ENCODE data around the gene FBXL19. TPM values are rescaled to one million over a fixed set of nuclear protein-coding genes. Genes with fewer than 3 reads are reported as not detected.

Gene FBXL19
- total and polyA plus RNA-seq, 2 of the 13 experiments (the other 11 are each of a cell fraction or from before 2014, with no cell fraction given) = 6.0 to 13.7 TPM

DNA sequence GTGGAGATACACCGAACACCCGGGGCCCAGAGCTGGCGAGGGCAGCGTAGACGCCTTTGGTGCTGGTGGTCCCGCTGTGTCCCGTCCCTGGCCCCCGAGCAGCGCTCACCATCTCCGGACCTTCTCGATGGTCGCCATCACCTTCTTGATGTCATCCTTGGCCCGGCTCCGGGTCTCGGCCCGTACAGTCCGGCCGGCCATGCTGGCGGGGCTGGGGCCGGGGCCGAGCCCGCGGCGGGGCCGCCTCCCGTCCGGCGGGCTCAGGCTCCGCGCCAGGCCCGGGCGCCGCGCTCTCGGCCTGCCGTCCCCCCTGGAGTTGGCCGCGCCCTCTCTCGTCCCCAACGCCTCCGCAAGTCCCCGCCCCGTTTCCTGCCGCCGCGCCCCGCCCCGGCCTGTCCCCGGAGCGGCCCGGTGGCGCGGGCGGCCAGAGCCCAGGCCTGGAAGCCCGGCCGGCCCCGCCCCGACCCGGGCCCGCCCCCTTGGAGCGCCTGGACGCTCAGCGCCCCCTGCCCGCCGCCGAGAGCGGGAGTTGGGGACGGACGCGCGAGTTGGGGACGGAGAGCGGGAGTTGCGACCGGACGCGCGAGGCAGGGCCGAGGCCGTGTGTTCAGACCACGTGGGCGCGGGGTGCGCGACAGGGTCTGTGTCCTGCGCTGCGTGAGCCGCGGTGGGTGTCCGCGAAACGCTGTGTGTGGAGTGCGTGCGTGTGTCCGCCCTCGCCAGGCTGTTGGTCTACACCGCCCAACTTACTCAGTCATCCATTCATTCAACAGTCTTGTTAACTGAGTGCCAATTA lies 29.4 kb upstream of the FBXL19 start, which contains the start of gene BCL7C (continued):
- peak; percentile 91; the same call in 1 of the 2 replicates for TF ChIP-seq ZNF451 (CRISPR knock-in tag; IDR thresholded peaks at IDR 0.05)
- TF ChIP-seq, protein P1, sequence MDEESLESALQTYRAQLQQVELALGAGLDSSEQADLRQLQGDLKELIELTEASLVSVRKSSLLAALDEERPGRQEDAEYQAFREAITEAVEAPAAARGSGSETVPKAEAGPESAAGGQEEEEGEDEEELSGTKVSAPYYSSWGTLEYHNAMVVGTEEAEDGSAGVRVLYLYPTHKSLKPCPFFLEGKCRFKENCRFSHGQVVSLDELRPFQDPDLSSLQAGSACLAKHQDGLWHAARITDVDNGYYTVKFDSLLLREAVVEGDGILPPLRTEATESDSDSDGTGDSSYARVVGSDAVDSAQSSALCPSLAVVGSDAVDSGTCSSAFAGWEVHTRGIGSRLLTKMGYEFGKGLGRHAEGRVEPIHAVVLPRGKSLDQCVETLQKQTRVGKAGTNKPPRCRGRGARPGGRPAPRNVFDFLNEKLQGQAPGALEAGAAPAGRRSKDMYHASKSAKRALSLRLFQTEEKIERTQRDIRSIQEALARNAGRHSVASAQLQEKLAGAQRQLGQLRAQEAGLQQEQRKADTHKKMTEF (CRISPR knock-in tag; IDR thresholded peaks at IDR 0.05) = peak; percentile 80
- TF ChIP-seq, protein P2, sequence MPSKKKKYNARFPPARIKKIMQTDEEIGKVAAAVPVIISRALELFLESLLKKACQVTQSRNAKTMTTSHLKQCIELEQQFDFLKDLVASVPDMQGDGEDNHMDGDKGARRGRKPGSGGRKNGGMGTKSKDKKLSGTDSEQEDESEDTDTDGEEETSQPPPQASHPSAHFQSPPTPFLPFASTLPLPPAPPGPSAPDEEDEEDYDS (CRISPR knock-in tag; IDR thresholded peaks at IDR 0.05) = peak; percentile 82
- peak; percentile 55; the same call in 1 of the 2 replicates for TF ChIP-seq TOE1 (CRISPR knock-in tag; IDR thresholded peaks at IDR 0.05)
- TF ChIP-seq, protein P3, sequence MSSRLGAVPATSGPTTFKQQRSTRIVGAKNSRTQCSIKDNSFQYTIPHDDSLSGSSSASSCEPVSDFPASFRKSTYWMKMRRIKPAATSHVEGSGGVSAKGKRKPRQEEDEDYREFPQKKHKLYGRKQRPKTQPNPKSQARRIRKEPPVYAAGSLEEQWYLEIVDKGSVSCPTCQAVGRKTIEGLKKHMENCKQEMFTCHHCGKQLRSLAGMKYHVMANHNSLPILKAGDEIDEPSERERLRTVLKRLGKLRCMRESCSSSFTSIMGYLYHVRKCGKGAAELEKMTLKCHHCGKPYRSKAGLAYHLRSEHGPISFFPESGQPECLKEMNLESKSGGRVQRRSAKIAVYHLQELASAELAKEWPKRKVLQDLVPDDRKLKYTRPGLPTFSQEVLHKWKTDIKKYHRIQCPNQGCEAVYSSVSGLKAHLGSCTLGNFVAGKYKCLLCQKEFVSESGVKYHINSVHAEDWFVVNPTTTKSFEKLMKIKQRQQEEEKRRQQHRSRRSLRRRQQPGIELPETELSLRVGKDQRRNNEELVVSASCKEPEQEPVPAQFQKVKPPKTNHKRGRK (CRISPR knock-in tag; IDR thresholded peaks at IDR 0.05) = 0 out of 2 replicates have a peak, but pooled peaks have one; percentile 74
- TF ChIP-seq GATAD1 (CRISPR knock-in tag; IDR thresholded peaks at IDR 0.05) = peak; percentile 75
- peak; percentile 96 for TF ChIP-seq AKAP8 (CRISPR knock-in tag; IDR thresholded peaks at IDR 0.05)
- TF ChIP-seq TCF7L2 (IDR thresholded peaks at IDR 0.05; ENCODE audit: low read depth, low read length) = no peak
- peak; percentile 62 for TF ChIP-seq STAG1 (CRISPR knock-in tag; IDR thresholded peaks at IDR 0.05)
- TF ChIP-seq, protein P4, sequence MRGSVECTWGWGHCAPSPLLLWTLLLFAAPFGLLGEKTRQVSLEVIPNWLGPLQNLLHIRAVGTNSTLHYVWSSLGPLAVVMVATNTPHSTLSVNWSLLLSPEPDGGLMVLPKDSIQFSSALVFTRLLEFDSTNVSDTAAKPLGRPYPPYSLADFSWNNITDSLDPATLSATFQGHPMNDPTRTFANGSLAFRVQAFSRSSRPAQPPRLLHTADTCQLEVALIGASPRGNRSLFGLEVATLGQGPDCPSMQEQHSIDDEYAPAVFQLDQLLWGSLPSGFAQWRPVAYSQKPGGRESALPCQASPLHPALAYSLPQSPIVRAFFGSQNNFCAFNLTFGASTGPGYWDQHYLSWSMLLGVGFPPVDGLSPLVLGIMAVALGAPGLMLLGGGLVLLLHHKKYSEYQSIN (CRISPR knock-in tag; IDR thresholded peaks at IDR 0.05; ENCODE audit: borderline replicate concordance) = 0 out of 2 replicates have a peak, but pooled peaks have one; percentile 77
- peak; percentile 98 for TF ChIP-seq REPIN1 (CRISPR knock-in tag; IDR thresholded peaks at IDR 0.05; ENCODE audit: borderline replicate concordance, low read depth)
- TF ChIP-seq, protein P5, sequence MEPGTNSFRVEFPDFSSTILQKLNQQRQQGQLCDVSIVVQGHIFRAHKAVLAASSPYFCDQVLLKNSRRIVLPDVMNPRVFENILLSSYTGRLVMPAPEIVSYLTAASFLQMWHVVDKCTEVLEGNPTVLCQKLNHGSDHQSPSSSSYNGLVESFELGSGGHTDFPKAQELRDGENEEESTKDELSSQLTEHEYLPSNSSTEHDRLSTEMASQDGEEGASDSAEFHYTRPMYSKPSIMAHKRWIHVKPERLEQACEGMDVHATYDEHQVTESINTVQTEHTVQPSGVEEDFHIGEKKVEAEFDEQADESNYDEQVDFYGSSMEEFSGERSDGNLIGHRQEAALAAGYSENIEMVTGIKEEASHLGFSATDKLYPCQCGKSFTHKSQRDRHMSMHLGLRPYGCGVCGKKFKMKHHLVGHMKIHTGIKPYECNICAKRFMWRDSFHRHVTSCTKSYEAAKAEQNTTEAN (CRISPR knock-in tag; conservative IDR thresholded peaks at IDR 0.05) = peak; percentile 94
- TF ChIP-seq NFKBIZ (CRISPR knock-in tag; IDR thresholded peaks at IDR 0.05) = peak; percentile 63; the same call in 1 of the 2 replicates
- TF ChIP-seq, protein P6, sequence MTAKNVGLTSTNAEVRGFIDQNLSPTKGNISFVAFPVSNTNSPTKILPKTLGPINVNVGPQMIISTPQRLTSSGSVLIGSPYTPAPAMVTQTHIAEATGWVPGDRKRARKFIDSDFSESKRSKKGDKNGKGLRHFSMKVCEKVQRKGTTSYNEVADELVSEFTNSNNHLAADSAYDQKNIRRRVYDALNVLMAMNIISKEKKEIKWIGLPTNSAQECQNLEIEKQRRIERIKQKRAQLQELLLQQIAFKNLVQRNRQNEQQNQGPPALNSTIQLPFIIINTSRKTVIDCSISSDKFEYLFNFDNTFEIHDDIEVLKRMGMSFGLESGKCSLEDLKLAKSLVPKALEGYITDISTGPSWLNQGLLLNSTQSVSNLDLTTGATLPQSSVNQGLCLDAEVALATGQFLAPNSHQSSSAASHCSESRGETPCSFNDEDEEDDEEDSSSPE (CRISPR knock-in tag; IDR thresholded peaks at IDR 0.05) = peak; percentile 96
- TF ChIP-seq ARID2 (CRISPR knock-in tag; IDR thresholded peaks at IDR 0.05; ENCODE audit: borderline replicate concordance) = peak; percentile 85
- TF ChIP-seq ZNF670 (CRISPR knock-in tag; IDR thresholded peaks at IDR 0.05; ENCODE audit: borderline replicate concordance) = no peak
- peak; percentile 65 for TF ChIP-seq MEF2D (CRISPR knock-in tag; IDR thresholded peaks at IDR 0.05)
- TF ChIP-seq, protein P7, sequence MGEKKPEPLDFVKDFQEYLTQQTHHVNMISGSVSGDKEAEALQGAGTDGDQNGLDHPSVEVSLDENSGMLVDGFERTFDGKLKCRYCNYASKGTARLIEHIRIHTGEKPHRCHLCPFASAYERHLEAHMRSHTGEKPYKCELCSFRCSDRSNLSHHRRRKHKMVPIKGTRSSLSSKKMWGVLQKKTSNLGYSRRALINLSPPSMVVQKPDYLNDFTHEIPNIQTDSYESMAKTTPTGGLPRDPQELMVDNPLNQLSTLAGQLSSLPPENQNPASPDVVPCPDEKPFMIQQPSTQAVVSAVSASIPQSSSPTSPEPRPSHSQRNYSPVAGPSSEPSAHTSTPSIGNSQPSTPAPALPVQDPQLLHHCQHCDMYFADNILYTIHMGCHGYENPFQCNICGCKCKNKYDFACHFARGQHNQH (CRISPR knock-in tag; IDR thresholded peaks at IDR 0.05) = peak; percentile 15; the same call in 1 of the 2 replicates

Data from HepG2 (cell line).